ENCODE data around the gene RPS6KL1.
A peak's percentile ranks its signal among the peaks of the same experiment; 100 is the strongest.

Gene RPS6KL1

GRCh38 chr14:74911221-74911620 lies 11.8 kb downstream of the RPS6KL1 start:
- no peak for FAIRE-seq

DNA sequence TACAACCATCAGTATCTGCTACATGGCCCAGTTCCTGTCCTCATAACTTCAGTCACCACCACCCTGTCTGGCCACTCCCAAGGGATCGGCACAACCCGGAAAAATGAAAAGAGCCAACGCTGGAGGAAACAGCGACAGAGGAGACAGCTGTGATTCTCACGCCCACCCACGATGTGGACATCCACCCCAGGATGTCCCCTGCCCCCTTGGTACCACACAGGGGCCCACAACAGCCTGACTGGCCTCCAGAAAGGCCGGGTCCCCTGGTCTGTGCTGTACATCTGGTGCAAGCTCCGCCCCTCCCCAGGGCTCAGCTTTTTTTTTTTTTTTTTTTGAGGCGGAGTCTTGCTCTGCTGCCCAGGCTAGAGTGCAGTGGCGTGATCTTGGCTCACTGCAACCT lies 12.5 kb downstream of the RPS6KL1 start:
- no peak for FAIRE-seq

DNA sequence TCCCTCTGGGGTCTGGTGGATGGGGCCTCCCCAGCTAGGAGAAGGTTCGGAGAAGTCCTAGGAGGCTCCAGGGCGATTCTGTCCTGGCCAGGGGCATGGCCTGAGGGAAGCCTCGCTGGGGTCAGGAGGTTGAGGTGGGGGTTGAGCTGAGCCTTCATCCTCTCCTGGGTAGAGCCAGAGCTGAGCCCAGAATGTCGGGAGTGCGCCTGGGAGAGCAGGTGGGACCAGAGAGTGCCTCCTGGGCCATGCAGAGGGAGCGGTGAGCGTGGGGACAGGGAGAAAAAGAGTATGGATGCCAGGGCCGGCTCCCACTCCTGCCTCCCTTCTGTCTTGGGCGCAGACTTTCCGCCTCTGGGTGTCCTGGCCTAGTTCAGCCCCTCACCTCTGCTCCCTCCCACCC lies 13.1 kb downstream of the RPS6KL1 start:
- FAIRE-seq: no peak

GRCh38 chr14:74909501-74909900 lies 13.6 kb downstream of the RPS6KL1 start:
- FAIRE-seq: no peak

DNA sequence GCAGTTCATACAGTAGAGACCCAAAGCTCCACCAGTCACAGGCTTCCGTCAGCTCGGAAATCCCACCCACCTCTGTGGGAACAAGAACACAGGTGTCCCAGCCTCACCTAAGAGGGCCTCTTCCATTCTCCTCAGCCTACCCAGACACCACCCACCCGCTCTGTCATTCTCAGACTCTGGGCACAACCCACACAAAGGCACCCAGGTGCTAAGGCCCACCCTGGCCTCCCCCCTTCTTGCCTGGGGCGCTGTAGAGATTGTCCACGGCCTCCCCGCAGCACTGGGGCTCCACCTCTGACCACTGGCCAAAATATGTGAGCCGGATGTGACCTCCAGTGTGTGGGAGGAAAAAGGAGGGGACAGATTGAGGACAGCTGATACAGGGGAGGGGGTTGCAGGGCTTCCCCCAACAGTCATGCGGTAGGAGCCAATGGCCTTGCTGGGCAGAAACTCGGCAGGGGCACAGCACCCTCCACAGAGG lies 14.2 kb downstream of the RPS6KL1 start:
- FAIRE-seq: no peak

DNA sequence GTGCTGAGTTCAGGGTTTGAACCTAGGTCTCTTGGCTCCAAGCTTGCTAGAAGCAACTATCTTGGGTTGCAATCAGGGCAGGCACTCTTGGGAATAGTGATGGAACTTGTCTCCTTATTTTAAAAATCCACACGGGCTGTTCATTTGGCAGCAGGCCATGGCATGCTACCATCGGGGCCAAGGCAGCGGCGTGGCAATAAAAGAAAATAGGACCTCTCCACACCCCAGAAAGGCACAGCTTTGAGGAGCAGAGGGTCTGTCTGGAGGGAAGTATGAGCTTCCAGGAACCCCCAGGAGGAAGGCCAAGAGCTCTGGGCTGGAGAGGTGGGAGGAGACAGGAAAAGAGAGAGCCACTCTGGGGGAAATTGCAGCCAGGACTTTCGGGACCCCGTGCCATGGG lies 15.3 kb downstream of the RPS6KL1 start:
- FAIRE-seq: no peak

GRCh38 chr14:74906925-74907521 lies 16.0 kb downstream of the RPS6KL1 start:
- no peak for FAIRE-seq

DNA sequence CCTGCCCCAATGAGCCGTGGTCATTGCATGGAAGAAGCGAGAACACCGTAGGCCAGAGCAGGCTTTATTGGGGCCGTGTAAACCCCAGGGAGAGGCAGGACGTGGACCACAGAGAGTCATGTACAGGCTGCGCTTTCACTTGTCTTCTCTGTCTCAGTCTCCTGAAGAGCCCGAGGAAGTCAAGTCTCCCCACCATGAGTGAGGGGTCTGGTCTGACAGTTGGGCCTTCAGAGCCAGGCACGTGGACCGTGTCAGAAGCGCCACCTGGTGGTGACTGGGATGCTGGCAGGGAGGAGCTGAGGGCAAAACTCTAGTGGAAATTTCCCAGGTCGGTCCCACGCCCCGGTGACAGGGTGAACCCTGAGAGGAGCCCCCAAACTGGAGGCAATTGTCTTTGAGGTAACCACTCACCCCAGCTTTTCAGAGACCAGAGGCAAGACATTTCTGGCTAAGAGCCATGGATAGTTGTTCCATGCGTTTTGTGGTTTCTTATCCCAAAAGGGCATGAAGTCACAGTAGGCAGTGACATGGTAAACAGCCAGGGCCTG lies 17.4 kb downstream of the RPS6KL1 start:
- peak; percentile 81 for FAIRE-seq

DNA sequence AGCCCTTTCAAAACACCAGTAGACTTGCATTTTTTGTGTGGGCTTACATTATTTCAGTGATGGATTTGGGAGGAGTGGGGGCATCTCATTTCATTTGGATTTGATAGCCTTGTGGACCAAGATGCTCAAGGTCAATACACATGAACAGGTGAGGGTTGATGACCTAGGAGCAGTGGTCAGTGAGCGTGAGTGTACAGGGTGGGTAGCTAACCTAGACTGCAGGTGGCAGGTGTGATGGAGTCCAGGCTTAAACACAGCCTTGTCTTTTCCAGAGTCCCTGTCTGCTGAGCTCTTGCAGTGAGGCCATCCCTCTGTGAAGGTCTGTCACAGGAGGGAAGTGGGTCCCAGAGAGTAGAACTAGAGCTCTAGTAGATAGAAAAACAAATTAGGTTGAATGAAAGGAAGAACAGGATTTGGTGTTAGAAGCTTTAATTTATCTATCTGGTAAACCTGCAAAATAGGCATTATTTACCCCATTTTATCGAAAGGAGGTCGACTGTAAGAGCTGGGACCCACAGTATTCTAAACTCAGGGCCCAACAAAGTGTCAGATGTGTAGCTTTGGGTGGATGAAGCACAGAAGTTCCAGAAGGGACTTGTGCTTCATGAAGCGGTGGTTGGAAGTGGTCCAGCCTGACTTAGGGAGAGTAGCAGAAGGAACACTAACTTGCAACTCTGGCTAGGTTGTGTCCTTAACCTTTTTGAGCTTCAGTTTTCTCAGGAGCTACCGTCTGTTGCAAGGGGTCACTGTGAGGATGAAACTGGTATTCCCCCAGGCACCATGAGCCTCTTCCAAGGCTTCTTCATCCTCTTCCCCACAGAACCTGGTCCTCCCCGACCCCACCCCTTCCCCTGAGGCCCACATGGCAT lies 18.2 kb downstream of the RPS6KL1 start:
- no peak for FAIRE-seq

- FAIRE-seq: no peak
These were observed 19.9 kb downstream of the RPS6KL1 start for GRCh38 chr14:74902941-74903705.

DNA sequence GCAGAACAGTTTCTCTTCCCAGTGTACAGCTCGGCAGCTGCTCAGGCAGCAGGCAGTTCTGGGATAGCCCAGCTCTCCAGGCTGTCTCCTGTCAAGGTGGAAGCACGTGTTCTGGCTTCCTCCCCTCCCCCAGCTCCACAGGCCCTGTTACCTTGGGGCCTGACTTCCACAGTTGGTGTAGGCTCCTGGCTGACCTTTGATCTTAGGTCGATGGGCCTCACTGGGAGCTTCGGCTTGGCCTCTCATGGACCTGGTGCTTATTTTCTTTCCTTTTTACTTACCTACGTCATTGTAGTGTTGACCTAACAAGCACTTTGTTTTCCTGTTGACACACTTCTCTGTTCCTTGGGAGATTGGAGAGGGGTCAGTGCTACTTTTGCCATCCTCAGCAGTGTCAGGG lies 24.4 kb downstream of the RPS6KL1 start:
- no peak for FAIRE-seq

DNA sequence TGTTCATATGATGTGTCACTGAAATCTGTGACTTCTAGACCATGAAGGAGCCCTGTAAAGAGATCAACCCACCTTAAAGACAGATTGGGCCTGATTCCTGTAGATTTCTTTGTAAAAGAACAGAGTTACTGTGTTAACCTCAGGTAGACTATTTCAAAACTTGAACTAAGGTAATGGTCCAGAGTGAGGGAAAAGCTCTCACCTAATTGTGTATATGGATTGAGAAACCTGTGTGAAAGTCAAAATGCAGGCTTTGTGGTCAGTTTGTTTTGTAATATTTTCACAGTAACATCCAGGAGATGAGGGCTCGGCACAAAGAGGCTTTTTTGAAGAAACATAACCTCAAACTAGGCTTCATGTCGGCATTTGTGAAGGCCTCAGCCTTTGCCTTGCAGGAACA lies 25.0 kb downstream of the RPS6KL1 start:
- FAIRE-seq: no peak

GRCh38 chr14:74897642-74898041 lies 25.4 kb downstream of the RPS6KL1 start:
- FAIRE-seq: no peak

DNA sequence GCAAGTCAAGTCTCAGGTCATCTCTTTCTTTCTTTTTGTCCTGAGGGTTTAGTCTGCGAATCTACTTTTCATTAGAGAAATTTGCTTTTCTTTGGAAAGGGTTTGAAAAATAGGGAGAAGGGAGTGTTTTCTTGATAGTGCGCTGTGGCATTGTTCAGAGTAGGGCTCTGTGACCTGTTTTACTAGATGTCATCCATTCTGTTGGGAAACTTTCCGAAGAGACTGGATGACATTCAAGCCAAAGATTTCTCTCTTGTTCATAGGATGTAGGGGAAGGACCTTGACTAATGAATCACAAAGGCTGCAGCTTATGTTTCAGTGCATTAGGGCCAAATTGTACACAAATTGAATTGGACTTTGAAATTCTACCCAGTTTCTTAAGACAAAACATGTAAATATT lies 26.7 kb downstream of the RPS6KL1 start:
- no peak for FAIRE-seq

GRCh38 chr14:74893614-74894091 lies 29.4 kb downstream of the RPS6KL1 start:
- no peak for FAIRE-seq

DNA sequence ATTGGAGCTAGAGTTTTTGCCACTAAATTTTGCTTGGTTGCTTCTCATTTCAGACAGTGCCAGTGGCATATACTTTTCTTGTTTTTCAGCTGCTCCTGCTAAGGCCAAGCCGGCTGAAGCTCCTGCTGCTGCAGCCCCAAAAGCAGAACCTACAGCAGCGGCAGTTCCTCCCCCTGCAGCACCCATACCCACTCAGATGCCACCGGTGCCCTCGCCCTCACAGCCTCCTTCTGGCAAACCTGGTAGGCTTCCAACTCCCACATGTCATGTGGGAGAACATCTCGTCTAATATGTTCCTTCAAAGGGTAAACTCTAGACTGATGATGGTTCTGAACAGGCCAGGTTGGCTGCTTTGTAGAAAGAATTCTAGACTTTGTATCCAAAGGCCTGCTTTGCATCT lies 30.3 kb downstream of the RPS6KL1 start:
- FAIRE-seq: no peak

DNA sequence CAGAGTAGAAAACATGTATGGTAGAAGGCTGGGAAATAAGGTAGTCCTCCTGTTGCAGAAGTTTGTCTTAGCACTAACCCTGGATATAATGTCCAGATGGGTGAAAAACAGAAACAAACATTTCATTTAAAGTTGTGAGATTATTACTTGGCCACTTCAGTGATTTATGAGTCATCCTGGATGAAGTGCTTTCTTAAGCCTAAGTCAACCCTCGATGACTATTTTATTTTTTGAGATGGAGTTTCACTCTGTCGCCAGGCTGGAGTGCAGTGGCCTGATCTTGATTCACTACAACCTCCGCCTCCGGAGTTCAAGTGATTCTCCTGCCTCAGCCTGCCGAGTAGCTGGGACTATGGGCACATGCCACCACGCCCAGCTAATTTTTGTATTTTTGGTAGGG lies 31.2 kb downstream of the RPS6KL1 start:
- no peak for FAIRE-seq

- no peak for FAIRE-seq
These were observed 32.8 kb downstream of the RPS6KL1 start for GRCh38 chr14:74890262-74890661.

GRCh38 chr14:74888164-74889158 lies 34.6 kb downstream of the RPS6KL1 start:
- FAIRE-seq: no peak

DNA sequence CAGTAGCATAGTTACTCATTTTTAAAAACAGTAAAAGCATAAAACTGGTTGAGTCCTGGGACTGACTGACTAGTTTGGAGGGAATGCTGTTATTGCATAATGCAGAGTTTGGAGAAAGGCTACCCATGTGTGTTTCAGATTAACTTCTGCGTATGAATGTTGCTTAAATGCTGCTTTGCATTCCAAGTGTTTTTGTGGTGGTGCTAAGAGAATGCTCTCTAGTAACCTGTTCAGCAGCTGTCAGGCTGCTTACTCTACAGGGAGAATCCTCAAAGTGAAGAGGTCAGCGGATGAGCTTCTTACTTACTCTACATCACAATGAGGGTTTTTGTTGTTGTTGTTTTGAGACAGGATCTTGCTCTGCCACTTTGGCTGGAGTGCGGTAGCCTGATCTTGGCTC lies 37.1 kb downstream of the RPS6KL1 start:
- no peak for FAIRE-seq

GRCh38 chr14:74882103-74882920 lies 40.7 kb downstream of the RPS6KL1 start:
- FAIRE-seq: no peak

Data from G401.6 (cell line).